Ecto neural progenitor cell (in vitro differentiated cells): ENCODE results near the gene MAP3K15.

Experiments used
- DNase-seq: peaks from one replicate; pipeline ENCODE4 v3.0.0-alpha.2; 2018; ENCODE audit warnings: low spot score

Gene MAP3K15

DNA sequence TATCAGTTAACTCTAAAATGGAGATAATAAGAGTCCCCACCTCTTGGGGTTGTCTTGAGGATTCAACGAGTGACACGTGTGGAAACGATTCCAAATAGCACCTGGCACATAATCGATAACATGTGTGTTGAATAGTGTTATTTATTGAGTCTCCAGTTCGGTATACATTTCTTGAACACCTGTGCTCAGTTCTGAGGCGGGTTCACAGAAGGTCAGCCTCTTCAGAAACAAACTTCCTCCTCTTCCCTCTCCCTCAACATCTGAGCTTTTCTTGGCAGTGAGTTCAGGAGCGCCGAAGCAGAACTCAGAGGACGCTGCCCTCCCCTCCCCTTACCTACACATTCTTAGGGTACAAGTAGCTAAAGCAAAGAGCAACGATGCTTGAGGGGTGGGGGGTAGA is 170.6 kb downstream of the MAP3K15 start:
- DNase-seq = no peak

- DNase-seq = peak; percentile 90
Observed at GRCh38 chrX:19343535-19344408, 171.5 kb downstream of the MAP3K15 start, which contains the start of gene PDHA1. PDHA1 (plus strand) TSS chrX:19343927; CDS start chrX:19344038, 111 bp downstream.

- DNase-seq = no peak
Observed at GRCh38 chrX:19343085-19343534, 172.2 kb downstream of the MAP3K15 start.

GRCh38 chrX:19342331-19342906 is 172.9 kb downstream of the MAP3K15 start:
- DNase-seq = no peak

DNA sequence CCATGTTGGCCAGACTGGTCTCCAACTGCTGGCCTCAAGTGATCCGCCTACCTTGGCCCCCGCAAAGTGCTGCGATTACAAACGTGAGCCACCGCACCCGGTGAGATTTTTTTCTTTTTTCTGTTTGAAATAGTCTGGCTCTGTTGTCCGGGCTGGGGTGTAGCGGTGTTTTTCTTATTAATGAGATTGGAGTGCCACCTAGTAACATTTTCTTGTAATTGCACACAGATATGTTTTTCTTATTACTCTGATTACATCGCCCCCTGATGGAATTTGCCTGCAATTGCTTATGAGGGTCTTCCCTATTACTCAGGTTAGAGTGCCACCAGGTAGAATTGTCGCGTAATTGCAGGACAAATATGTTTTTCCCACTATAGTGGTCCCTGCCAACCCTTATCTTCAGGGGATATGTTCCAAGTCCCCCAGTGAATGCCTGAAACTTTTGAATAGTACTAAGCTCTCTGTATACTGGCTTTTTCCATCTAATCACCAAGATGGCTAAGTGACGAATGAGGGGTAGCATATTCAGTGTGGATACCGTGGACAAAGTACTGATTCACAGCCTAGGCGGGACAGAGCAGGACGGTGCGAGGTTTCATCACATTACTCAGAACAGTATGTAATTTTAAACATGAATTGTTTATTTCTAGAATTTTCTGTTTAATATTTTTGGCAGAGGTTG is 180.2 kb downstream of the MAP3K15 start:
- no peak for DNase-seq

DNA sequence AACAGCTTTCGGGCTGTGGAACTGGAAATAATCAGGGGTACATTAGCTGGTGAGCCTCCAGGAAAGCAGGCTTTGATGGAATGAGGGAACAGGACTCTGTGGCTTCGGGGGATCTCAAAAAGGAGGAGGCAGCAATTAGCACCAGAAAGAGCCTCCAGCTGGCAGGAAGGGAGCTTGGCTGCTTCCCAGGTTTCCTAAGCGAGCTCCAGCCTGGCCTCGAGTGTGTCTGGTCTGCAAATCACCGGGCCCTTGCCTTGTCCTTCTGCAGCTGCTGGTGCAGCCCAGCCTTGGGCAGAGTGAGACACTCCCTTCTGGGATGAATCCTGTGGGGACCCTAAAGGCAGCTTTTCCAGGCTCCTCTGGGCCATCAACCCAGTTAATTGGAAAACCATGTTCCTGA is 182.3 kb downstream of the MAP3K15 start:
- no peak for DNase-seq

DNA sequence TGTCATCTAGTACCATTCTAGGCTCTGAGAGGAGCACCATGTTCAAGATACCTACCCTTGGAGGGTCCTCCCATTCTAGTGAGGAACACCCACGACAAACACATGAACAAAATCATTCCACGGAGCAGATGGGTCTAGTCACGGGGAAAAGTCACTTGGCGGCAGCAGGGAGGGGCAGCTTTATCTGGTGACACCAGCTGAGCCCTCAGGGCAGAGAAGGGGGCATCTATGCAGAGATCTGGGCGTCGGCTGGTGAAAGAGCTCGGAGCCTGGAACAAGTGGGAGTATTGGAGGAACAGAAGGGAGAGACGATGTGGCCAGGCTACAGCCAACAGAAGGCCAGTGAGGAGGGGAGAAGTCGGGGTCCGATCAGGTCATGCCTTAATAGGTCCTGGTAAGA is 183.5 kb downstream of the MAP3K15 start:
- DNase-seq = no peak

GRCh38 chrX:19326567-19326966 is 188.7 kb downstream of the MAP3K15 start:
- no peak for DNase-seq
